NT2/D1 (cell line): ENCODE data around the gene ANAPC1.
"Not testable (repeated sequence)": the region's sequence is repeated elsewhere in the genome, so short reads cannot be mapped to it uniquely, and the experiment has no call there.

ENCODE experiments used
- DNase-seq: peaks from one replicate; pipeline ENCODE4 v3.0.0-alpha.2; 2011; ENCODE audit warnings: low read depth, low spot score
- H3K27me3 ChIP-seq: 2 replicates; pipeline ENCODE4 v1.6.0; 2011; ENCODE audit warnings: mild to moderate bottlenecking; ENCODE audit not compliant: insufficient read length, insufficient read depth
- H3K36me3 ChIP-seq: 2 replicates; pipeline ENCODE4 v1.6.1; 2011; ENCODE audit warnings: mild to moderate bottlenecking, low read length, mixed read lengths; ENCODE audit not compliant: insufficient read depth, insufficient read length
- H3K4me1 ChIP-seq: 2 replicates; pipeline ENCODE4 v1.5.1; 2011; ENCODE audit not compliant: insufficient read depth, insufficient read length
- H3K4me3 ChIP-seq: 2 replicates; pipeline ENCODE4 v1.5.1; 2011; ENCODE audit warnings: low read depth; ENCODE audit not compliant: insufficient read length
- H3K9ac ChIP-seq: 2 replicates; pipeline ENCODE4 v1.6.0; 2011; ENCODE audit warnings: low read depth; ENCODE audit not compliant: insufficient read length
- H3K9me3 ChIP-seq: 2 replicates; pipeline ENCODE4 v1.5.1; 2011; ENCODE audit warnings: mild to moderate bottlenecking, low read length; ENCODE audit not compliant: insufficient read depth
- SUZ12 ChIP-seq: IDR thresholded peaks from 2 replicates; pipeline ENCODE4 v1.6.1; 2011; ENCODE audit not compliant: insufficient read length, insufficient read depth; ENCODE audit errors: extremely low read depth
- YY1 ChIP-seq: IDR thresholded peaks from 2 replicates; pipeline ENCODE4 v1.6.1; 2011; ENCODE audit not compliant: insufficient read length, insufficient read depth
- ZNF274 ChIP-seq: IDR thresholded peaks from 2 replicates; pipeline ENCODE4 v1.6.1; 2011; ENCODE audit warnings: mild to moderate bottlenecking, low read depth, low read length

Gene ANAPC1

GRCh38 chr2:111919794-111920608, 36.0 kb upstream of the ANAPC1 start:
- Histone ChIP-seq H3K27me3 (no peaks in the 10 kb centered on the region), H3K9me3 (no peaks in the 10 kb centered on the region), H3K4me3 (no peak overlapping the region), H3K9ac (no peak overlapping the region), H3K36me3 (peaks cover 3% of the 10 kb centered on the region), H3K4me1 (peaks cover 4% of the 10 kb centered on the region)
- no peak for DNase-seq
- no peak for TF ChIP-seq ZNF274
- TF ChIP-seq SUZ12: no peak
- TF ChIP-seq YY1: no peak

GRCh38 chr2:111919365-111919764, 35.4 kb upstream of the ANAPC1 start:
- no peak for DNase-seq
- H3K4me3 ChIP-seq: no peak overlapping the region
- no peak for TF ChIP-seq SUZ12
- no peak for TF ChIP-seq YY1
- H3K9ac ChIP-seq: no peak overlapping the region
- no peaks in the 10 kb centered on the region for H3K9me3 ChIP-seq
- H3K4me1 ChIP-seq: peaks cover 4% of the 10 kb centered on the region
- H3K36me3 ChIP-seq: peaks cover 3% of the 10 kb centered on the region
- no peaks in the 10 kb centered on the region for H3K27me3 ChIP-seq

GRCh38 chr2:111918383-111918806, 34.4 kb upstream of the ANAPC1 start:
- Histone ChIP-seq H3K9me3 (no peaks in the 10 kb centered on the region), H3K4me1 (peaks cover 4% of the 10 kb centered on the region), H3K36me3 (peaks cover 3% of the 10 kb centered on the region), H3K27me3 (no peaks in the 10 kb centered on the region), H3K9ac (no peak overlapping the region), H3K4me3 (no peak overlapping the region)
- TF ChIP-seq ZNF274 (no peak), SUZ12 (no peak), YY1 (no peak)
- DNase-seq: no peak

GRCh38 chr2:111917106-111917505, 33.1 kb upstream of the ANAPC1 start:
- Histone ChIP-seq H3K4me3 (no peak overlapping the region), H3K4me1 (peaks cover 4% of the 10 kb centered on the region), H3K9ac (no peak overlapping the region)

GRCh38 chr2:111912547-111912946, 28.6 kb upstream of the ANAPC1 start:
- no peak for TF ChIP-seq SUZ12
- no peak for TF ChIP-seq YY1
- TF ChIP-seq ZNF274: no peak
- H3K4me3 ChIP-seq: no peak overlapping the region
- peaks cover 5% of the 10 kb centered on the region for H3K4me1 ChIP-seq
- H3K36me3 ChIP-seq: peaks cover 3% of the 10 kb centered on the region
- no peaks in the 10 kb centered on the region for H3K9me3 ChIP-seq
- no peak for DNase-seq
- H3K27me3 ChIP-seq: peaks cover 33% of the 10 kb centered on the region
- no peak overlapping the region for H3K9ac ChIP-seq

More at GRCh38 chr2:111917106-111917505, 33.1 kb upstream of the ANAPC1 start:
- H3K36me3 ChIP-seq: peaks cover 3% of the 10 kb centered on the region
- H3K27me3 ChIP-seq: peaks cover 10% of the 10 kb centered on the region
- H3K9me3 ChIP-seq: no peaks in the 10 kb centered on the region
- TF ChIP-seq ZNF274 (no peak), YY1 (no peak), SUZ12 (no peak)
- DNase-seq: no peak

- not testable (repeated sequence) for H3K4me1 ChIP-seq, H3K36me3 ChIP-seq, H3K9ac ChIP-seq, H3K9me3 ChIP-seq, H3K4me3 ChIP-seq, DNase-seq
- peaks cover 40% of the 10 kb centered on the region for H3K27me3 ChIP-seq
Observed at GRCh38 chr2:111911295-111911977, 27.4 kb upstream of the ANAPC1 start.

- TF ChIP-seq YY1 (no peak), ZNF274 (no peak), SUZ12 (no peak)
- no peak for DNase-seq
Observed at GRCh38 chr2:111910609-111911277, 26.8 kb upstream of the ANAPC1 start.

GRCh38 chr2:111909997-111910396, 26.0 kb upstream of the ANAPC1 start:
- H3K9ac ChIP-seq, H3K9me3 ChIP-seq: not testable (repeated sequence)

More at GRCh38 chr2:111910609-111911277, 26.8 kb upstream of the ANAPC1 start:
- Histone ChIP-seq H3K27me3 (peaks cover 40% of the 10 kb centered on the region), H3K9me3 (no peaks in the 10 kb centered on the region), H3K4me3 (no peak overlapping the region), H3K36me3 (no peaks in the 10 kb centered on the region), H3K9ac (no peak overlapping the region), H3K4me1 (peaks cover 5% of the 10 kb centered on the region)

More at GRCh38 chr2:111909997-111910396, 26.0 kb upstream of the ANAPC1 start:
- H3K4me1 ChIP-seq, H3K36me3 ChIP-seq, DNase-seq, H3K4me3 ChIP-seq: not testable (repeated sequence)
- H3K27me3 ChIP-seq: peaks cover 42% of the 10 kb centered on the region
